Measurements from ENCODE around the gene LSM5. TPM values are rescaled to one million over a fixed set of nuclear protein-coding genes. Genes with fewer than 3 reads are reported as not detected.
"Not testable (repeated sequence)": the region's sequence is repeated elsewhere in the genome, so short reads cannot be mapped to it uniquely, and the experiment has no call there.

Gene LSM5
- total RNA-seq, 2 donors from 2014 or later, result 8.2 to 27.2 TPM

GRCh38 chr7:32506266-32507054 lies 16.3 kb upstream of the LSM5 start:
- Histone ChIP-seq H3K4me3 (no peak overlapping the region), H3K4me1 (peaks cover 2% of the 10 kb centered on the region), H3K27ac (no peak overlapping the region), H3K9me3 (no peaks in the 10 kb centered on the region), H3K36me3 (replicated peaks in 1 of 2; ENCODE audit: insufficient read depth in 1 of 2, low read depth in 2 of 2) (no peaks in the 10 kb centered on the region), H3K27me3 (no peaks in the 10 kb centered on the region)
- TF ChIP-seq POLR2A (IDR thresholded peaks at IDR 0.05) (no peak), CTCF (IDR thresholded peaks at IDR 0.05) (no peak)
- WGBS, 2 donors, result 88 to 93% methylated on average over 5 of the region's 5 CpGs
- intact Hi-C loops (cut with DNase I), result no loop called here
- DNase-seq, result no peak
- no peak for ATAC-seq

- no peak for ATAC-seq
- DNase-seq, result no peak
- intact Hi-C loops (cut with DNase I), result no loop called here
- Histone ChIP-seq H3K27me3 (no peaks in the 10 kb centered on the region), H3K4me1 (peaks cover 13% of the 10 kb centered on the region), H3K27ac (no peak overlapping the region), H3K4me3 (no peak overlapping the region), H3K36me3 (replicated peaks in 1 of 2; ENCODE audit: insufficient read depth in 1 of 2, low read depth in 2 of 2) (no peaks in the 10 kb centered on the region), H3K9me3 (no peaks in the 10 kb centered on the region)
- no peak for TF ChIP-seq POLR2A (IDR thresholded peaks at IDR 0.05)
- TF ChIP-seq CTCF (IDR thresholded peaks at IDR 0.05), result no peak
- 62 to 71% methylated on average over 4 of the region's 4 CpGs for WGBS, 2 donors
These were observed 12.5 kb upstream of the LSM5 start for GRCh38 chr7:32502728-32503127.

- intact Hi-C loops (cut with DNase I), result no loop called here
- Histone ChIP-seq H3K4me3 (no peak overlapping the region), H3K9me3 (no peaks in the 10 kb centered on the region), H3K4me1 (peaks cover 21% of the 10 kb centered on the region), H3K27me3 (no peaks in the 10 kb centered on the region), H3K36me3 (replicated peaks in 1 of 2; ENCODE audit: insufficient read depth in 1 of 2, low read depth in 2 of 2) (no peaks in the 10 kb centered on the region), H3K27ac (no peak overlapping the region)
- TF ChIP-seq CTCF (IDR thresholded peaks at IDR 0.05), result no peak
- TF ChIP-seq POLR2A (IDR thresholded peaks at IDR 0.05), result no peak
- ATAC-seq, result no peak
- DNase-seq, result no peak
- 93 to 95% methylated on average over 1 of the region's 1 CpG for WGBS, 2 donors
These were observed 11.3 kb upstream of the LSM5 start for GRCh38 chr7:32501522-32501921.

- TF ChIP-seq CTCF (IDR thresholded peaks at IDR 0.05), result no peak
- no peak for TF ChIP-seq POLR2A (IDR thresholded peaks at IDR 0.05)
- H3K4me1 ChIP-seq, result peaks cover 22% of the 10 kb centered on the region
- no peaks in the 10 kb centered on the region for H3K27me3 ChIP-seq
- H3K27ac ChIP-seq, result no peak overlapping the region
- H3K36me3 ChIP-seq (replicated peaks in 1 of 2; ENCODE audit: insufficient read depth in 1 of 2, low read depth in 2 of 2), result no peaks in the 10 kb centered on the region
- no peak for ATAC-seq
- intact Hi-C loops (cut with DNase I), result no loop called here
- H3K4me3 ChIP-seq, result no peak overlapping the region
- no peak for DNase-seq
- no peaks in the 10 kb centered on the region for H3K9me3 ChIP-seq
- WGBS, 2 donors, result 33 to 56% methylated on average over 1 of the region's 1 CpG
These were observed 10.8 kb upstream of the LSM5 start for GRCh38 chr7:32500922-32501341.

- H3K27ac ChIP-seq; H3K9me3 ChIP-seq; intact Hi-C loops (cut with DNase I); H3K27me3 ChIP-seq; H3K4me3 ChIP-seq; DNase-seq; ATAC-seq; H3K36me3 ChIP-seq (replicated peaks in 1 of 2; ENCODE audit: insufficient read depth in 1 of 2, low read depth in 2 of 2): not testable (repeated sequence)
- WGBS, 2 donors, result 89 to 90% methylated on average over 1 of the region's 1 CpG
- H3K4me1 ChIP-seq, result peaks cover 22% of the 10 kb centered on the region
These were observed 10.0 kb upstream of the LSM5 start for GRCh38 chr7:32500216-32500615.

GRCh38 chr7:32499755-32500154 lies 9.6 kb upstream of the LSM5 start:
- H3K9me3 ChIP-seq; H3K36me3 ChIP-seq (replicated peaks in 1 of 2; ENCODE audit: insufficient read depth in 1 of 2, low read depth in 2 of 2); H3K27me3 ChIP-seq; DNase-seq; H3K27ac ChIP-seq; H3K4me3 ChIP-seq; ATAC-seq; intact Hi-C loops (cut with DNase I): not testable (repeated sequence)
- WGBS, 2 donors, result 92 to 95% methylated on average over 2 of the region's 2 CpGs
- peaks cover 24% of the 10 kb centered on the region for H3K4me1 ChIP-seq
